ENCODE results near the gene WRNIP1.

The WRNIP1 gene

DNA sequence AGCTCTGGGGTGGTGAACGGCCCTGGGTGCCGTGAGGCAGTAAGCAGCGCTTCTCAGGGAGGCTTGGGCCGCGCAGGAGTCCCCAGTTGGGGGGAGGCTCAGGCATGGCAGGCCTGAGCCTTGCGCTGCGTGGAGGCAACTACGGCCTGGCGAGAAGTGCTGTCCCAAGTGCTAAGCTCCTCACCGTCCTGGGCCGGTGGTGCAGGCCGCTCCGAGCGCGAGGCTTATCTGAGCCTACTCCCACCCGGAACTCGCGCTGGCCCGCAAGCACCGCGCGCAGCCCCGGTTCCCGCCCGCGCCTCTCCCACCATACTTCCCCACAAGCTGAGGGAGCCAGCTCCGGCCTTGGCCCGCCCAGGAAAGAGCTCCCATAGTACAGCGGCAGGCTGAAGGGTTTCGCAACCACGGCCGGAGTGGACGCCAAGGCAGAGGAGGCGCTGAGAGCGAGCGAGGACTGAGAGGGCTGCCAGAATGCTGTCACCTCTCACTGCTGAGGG lies 1.8 kb upstream of the WRNIP1 start:
- no peak for DNase-seq (ENCODE audit: low spot score)

DNA sequence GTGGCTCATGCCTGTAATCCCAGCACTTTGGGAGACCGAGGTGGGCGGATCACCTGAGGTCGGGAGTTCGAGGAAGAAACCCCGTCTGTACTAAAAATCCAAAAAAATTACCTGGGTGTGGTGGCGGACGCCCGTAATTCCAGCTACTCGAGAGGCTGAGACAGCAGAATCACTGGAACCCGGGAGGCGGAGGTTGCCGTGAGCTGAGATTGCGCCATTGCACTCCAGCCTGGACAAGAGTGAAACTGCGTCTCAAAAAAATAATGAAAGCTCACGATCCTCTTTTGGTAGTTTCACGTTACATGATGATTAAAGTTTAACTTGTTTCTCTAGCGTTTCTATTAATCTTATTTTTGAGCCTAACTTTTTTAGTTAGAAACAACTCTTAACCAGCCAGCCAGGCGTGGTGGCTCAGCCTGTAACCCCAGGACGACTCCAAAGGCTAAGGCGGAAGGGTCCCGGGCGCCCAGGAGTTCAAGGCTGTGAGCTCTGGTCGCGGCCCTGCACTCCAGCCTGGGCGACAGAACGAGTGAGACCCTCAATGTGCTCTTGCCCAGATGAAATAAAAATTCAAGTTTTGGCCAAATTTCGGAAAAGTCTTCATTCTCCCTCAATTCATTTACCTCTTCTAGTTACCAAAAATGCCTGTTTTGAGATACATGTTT lies 1.2 kb upstream of the WRNIP1 start:
- DNase-seq (ENCODE audit: low spot score): no peak

- DNase-seq (ENCODE audit: low spot score): peak; percentile 72
Measured at GRCh38 chr6:2764610-2765165, 505 bp upstream of the WRNIP1 start.

DNA sequence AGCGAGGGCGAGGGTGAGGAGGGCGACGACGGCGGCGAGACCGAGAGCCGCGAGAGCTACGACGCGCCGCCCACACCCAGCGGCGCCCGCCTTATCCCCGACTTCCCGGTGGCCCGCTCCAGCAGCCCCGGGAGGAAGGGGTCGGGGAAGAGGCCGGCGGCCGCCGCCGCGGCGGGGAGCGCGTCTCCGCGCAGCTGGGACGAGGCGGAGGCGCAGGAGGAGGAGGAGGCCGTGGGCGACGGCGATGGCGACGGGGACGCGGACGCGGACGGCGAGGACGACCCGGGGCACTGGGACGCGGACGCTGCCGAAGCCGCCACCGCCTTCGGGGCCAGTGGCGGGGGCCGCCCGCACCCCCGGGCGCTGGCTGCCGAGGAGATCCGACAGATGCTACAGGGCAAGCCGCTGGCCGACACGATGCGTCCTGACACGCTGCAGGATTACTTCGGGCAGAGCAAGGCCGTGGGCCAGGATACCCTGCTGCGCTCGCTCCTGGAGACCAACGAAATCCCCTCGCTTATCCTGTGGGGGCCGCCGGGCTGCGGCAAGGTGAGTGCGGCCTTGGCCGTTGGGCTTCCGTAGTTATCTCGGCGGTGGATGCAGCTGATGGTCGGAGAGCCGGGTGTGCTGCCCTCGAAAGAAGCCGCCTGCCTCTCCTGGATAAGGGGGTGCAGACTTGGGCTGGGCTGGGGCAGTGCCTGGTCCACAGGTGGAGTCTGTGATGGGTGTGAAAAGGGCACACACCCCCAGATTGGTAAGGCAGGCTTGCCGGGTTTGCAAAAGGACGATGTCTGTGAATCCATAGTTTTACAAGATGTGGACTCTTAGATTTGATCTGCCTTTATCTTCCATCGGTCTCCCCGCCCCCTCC lies 938 bp downstream of the WRNIP1 start:
- DNase-seq (ENCODE audit: low spot score): peak; percentile 30

DNA sequence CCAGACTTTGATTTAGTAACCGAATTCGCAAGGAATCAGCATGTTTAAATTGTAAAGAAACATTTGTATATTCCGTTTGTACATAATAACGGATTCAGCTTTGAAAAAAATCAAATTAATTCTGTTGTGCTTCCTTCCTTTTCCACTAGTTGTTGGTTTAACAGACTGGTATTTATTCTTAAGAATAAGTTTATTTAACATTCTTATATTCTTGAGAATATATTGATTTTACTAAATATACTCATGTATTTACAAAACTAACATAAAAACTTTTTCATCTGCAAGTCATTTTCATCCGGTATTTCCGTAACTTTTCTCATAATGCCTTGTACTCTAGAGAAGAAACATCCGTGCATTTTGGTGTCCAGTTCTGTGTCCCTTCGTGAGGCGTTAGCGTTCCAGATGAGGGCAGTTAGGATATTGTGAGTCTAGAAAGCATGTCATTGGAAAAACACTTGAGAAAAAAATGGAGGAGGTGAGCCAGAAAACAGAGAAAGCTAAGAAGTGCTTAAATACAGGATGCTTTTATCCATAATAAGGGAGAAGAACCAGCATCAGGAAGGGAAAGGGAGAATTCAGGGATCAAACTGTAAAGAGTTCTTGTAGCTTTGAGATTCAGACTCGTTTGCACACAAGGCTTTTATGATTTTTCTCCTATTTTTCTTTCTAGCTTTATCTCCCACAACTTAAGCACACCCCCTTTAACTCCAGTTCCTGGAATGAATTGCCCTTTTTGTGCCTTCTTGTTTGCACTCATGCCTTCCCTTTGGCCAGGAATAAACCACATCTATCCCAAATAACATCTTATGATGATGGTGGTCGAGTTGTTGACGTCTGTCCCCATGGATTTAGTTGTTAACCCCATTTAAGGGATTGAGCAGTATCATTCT lies 1.8 kb downstream of the WRNIP1 start:
- DNase-seq (ENCODE audit: low spot score): no peak

- no peak for DNase-seq (ENCODE audit: low spot score)
Measured at GRCh38 chr6:2767657-2768524, 2.7 kb downstream of the WRNIP1 start.

GRCh38 chr6:2768696-2769095 lies 3.5 kb downstream of the WRNIP1 start:
- no peak for DNase-seq (ENCODE audit: low spot score)

- DNase-seq (ENCODE audit: low spot score): no peak
Measured at GRCh38 chr6:2770171-2770570, 5.0 kb downstream of the WRNIP1 start.

GRCh38 chr6:2771079-2771478 lies 5.9 kb downstream of the WRNIP1 start:
- DNase-seq (ENCODE audit: low spot score): no peak

GRCh38 chr6:2772840-2773239 lies 7.6 kb downstream of the WRNIP1 start:
- DNase-seq (ENCODE audit: low spot score): no peak

DNA sequence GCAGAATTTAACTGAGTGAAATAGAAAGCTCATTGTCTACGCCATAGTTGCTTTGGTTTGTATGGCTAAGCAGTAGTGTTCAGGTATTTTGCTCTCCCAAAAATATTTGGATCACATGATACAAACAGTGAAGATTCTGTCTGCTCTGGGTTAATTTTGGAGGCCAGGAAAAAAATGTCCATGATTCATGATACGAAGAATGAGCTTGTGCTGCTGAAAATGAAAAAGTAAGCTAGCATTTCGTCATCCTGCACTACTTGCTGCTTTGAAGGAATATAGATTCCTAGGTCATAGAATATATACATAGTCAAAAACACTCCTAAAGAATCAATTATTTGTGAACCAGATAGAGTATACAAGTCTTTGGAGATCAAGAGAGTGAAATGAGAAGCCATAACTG lies 8.3 kb downstream of the WRNIP1 start:
- no peak for DNase-seq (ENCODE audit: low spot score)

- no peak for DNase-seq (ENCODE audit: low spot score)
Measured at GRCh38 chr6:2775003-2775402, 9.8 kb downstream of the WRNIP1 start.

DNA sequence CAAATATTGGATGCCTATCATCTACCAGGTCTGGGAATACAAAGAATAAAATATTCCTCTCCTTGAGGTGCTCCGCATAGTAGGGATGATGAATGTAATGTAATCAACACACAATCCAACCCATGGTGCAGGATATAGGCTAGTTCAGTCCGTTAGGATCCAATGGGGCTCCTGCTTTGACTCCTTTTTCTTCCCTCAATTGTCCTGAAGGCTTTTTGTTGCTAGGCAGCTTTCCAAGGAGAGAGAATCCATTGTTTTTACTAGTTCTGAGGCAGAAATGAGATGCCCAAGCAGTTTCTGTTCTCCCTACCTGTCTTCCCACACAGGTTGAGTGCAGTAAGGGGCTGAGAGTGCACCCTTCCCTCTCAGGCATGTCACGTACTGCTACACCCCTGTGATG lies 12.1 kb downstream of the WRNIP1 start:
- DNase-seq (ENCODE audit: low spot score): no peak

GRCh38 chr6:2780102-2780737 lies 15.0 kb downstream of the WRNIP1 start:
- DNase-seq (ENCODE audit: low spot score): no peak

DNA sequence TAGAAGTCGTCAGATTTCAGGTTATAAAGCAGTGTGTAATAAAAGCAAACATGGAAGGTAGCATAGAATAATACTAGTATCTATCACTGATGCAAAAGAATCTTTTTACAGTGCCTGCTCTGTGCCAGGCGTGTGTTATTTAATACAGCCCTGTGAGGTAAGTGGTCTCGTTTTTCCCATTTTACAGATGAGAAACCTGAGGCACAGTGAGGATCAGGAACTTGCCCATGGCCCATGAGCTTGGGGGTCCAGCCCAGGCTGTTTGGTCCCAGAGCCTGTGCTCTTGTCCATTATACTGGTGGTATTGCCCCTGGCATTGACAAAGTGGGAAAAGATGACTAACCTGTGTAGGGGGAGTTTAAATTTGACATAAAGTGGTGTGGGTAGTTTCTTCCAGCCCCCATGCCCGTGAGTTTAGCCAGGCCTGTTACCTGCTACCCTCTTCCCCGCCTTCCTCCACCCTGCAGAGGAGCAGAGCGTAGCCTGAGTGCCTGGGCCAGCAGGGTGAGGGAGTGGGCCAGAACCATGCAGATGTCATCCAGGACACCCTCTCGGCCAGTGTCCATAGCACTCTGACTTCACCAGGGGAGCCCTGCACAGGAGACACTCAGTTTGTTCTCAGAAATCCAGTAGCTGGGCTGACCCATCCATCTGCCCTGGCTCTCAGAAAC lies 16.6 kb downstream of the WRNIP1 start:
- no peak for DNase-seq (ENCODE audit: low spot score)

DNA sequence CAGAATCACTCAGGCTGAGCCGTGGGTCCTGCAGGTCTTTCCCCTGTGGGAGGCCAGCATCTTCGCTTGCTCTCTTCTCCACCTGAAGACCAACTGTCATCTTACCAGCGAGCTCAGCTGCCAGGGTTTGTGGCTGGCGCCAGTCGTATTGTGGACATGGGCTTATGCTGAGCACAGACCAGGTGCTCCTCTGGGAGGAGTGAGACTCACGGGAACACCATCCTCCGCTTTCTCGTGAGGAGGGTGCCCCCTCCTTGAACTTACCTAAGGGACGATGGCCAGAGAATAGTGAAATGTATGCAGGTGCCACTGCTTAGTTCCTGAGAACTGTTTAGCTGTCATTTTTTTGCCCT lies 17.1 kb downstream of the WRNIP1 start:
- DNase-seq (ENCODE audit: low spot score): no peak

DNA sequence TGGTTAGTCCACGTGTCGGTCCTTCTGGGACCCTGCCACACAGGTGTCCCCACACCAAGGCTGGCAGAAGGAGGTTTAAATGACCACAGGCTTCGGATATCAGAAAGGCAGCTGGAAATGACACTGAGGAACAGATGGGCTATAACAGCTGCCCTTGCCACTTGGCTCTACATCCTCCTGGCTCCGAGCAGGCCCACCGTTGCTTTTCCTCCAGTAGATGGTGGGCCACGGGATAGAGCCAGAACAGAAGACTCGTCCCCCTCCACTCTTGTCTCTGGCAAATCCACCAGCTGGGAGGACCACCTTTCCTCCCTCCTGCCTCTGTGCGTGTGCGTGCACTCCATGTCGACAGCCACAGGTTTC lies 17.6 kb downstream of the WRNIP1 start:
- no peak for DNase-seq (ENCODE audit: low spot score)

- no peak for DNase-seq (ENCODE audit: low spot score)
Measured at GRCh38 chr6:2783188-2783963, 18.2 kb downstream of the WRNIP1 start.

- no peak for DNase-seq (ENCODE audit: low spot score)
Measured at GRCh38 chr6:2784061-2784460, 18.9 kb downstream of the WRNIP1 start.

All from SW480 (cell line).